GM13976 (cell line): ENCODE data around the gene TAF4.

ENCODE experiments used
- DNase-seq: peaks from one replicate; pipeline ENCODE4 v3.0.0; 2012; ENCODE audit warnings: low spot score
- in situ Hi-C: fragments of 300-500 bp; cut with MboI; formaldehyde crosslinking; loops from one replicate; pipeline ENCODE4 v1.12.0; 2022; ENCODE audit warnings: low sequenced_read_pairs, mixed read lengths, inconsistent platforms; ENCODE audit not compliant: unreplicated experiment
- TF ChIP-seq, protein P1 (sequence below): IDR thresholded peaks from 2 replicates; pipeline ENCODE4 v1.5.1; 2012; ENCODE audit warnings: borderline replicate concordance, mild to moderate bottlenecking; ENCODE audit not compliant: insufficient read depth; ENCODE audit errors: extremely low read depth, missing control alignments, control extremely low read depth

The TAF4 gene

DNA sequence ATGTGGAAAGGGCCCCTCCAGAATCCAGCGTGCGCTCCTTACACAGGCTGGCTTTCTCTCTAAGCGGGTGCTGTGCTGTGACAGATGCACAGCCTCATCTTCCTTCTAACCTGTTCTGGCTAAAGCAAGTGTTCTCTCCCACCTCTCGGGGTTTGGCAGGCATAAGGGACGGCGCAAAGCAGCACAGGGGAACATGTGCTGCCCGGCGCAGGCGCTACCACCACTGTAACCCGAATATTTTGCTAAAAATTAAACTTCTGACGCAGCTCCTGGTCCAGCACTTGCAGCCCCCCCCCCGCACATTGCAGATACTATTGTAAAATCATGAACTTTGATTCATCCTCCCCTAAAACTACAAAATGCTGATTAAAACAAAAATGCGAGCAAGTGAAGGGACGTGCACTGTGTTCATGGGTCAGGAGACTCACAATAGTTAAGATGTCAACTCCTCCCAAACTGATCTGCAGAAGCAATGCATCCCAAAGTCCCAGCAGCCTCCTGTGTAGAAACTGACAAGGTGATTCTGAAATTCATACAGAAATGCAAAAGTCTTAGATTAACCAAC, 43.0 kb downstream of the TAF4 start:
- no peak for DNase-seq
- in situ Hi-C loops, result no loop called here
- TF ChIP-seq, protein P1, sequence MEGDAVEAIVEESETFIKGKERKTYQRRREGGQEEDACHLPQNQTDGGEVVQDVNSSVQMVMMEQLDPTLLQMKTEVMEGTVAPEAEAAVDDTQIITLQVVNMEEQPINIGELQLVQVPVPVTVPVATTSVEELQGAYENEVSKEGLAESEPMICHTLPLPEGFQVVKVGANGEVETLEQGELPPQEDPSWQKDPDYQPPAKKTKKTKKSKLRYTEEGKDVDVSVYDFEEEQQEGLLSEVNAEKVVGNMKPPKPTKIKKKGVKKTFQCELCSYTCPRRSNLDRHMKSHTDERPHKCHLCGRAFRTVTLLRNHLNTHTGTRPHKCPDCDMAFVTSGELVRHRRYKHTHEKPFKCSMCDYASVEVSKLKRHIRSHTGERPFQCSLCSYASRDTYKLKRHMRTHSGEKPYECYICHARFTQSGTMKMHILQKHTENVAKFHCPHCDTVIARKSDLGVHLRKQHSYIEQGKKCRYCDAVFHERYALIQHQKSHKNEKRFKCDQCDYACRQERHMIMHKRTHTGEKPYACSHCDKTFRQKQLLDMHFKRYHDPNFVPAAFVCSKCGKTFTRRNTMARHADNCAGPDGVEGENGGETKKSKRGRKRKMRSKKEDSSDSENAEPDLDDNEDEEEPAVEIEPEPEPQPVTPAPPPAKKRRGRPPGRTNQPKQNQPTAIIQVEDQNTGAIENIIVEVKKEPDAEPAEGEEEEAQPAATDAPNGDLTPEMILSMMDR, result no peak

DNA sequence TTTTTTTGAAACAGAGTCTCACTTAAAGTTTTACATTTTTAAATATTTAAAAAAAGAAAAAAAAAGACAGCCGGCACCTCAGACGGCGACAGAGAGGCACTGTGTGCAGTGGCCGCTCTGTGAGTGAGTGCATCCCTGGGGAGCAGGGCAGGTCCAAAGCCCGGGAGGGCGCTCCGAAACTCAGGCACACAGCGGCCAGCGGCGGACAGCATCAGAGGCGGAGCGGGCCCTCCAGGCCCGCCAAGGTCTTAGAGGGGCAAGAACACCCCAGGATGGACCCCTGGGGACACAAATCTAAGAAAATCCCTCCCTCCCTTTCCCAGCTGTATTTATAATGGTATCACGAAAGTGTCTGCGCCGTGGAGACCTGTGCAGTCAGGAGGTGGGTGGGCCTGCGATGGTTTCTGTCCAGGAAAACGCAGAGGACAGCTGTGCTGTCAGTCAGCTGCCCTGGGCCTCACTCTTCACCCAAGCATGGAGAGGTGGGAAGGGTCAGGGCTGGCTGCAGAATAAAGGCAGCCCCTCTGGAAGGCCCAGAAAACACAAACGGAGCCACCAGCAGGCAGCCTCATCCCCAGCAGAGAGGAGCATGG, 43.8 kb downstream of the TAF4 start:
- DNase-seq, result no peak
- in situ Hi-C loops, result no loop called here
- TF ChIP-seq, protein P1, result no peak

DNA sequence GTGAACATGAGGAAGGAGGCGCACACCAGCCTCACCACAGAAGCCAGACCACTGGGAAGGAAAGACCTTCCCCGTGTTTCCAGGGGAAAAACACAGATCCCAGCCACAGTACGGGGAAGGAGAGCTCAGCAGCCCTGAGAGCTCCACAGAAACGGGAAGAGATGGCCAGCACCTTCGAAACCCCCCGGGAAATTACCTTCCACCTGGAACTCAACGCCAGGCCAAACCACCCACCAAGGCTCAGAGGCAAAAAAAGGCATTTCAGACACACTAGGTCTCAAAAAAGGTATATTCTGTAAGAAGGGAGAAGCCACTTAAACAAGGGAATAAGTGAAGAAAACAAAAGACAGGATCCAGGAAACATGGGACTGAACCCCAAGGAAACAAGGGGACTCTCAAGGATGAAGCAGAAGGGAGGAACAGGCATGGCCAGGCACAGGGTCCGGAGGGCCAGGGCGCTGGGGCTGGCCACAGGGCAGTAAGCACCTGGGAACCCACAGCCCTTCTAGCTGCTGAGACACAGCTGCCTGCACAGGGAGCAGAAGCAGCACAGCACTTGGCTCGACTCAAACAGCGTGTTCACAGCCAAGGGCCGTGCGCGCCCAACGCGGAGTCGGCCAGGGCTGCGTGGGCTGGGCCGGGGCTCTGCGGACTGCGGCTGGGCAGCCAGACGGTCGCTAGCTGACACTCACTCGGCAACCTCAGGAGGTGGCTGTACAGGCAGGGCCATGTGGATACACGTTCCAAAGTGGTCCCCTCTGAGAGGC, 44.6 kb downstream of the TAF4 start:
- TF ChIP-seq, protein P1, result no peak
- in situ Hi-C loops, result no loop called here
- no peak for DNase-seq

DNA sequence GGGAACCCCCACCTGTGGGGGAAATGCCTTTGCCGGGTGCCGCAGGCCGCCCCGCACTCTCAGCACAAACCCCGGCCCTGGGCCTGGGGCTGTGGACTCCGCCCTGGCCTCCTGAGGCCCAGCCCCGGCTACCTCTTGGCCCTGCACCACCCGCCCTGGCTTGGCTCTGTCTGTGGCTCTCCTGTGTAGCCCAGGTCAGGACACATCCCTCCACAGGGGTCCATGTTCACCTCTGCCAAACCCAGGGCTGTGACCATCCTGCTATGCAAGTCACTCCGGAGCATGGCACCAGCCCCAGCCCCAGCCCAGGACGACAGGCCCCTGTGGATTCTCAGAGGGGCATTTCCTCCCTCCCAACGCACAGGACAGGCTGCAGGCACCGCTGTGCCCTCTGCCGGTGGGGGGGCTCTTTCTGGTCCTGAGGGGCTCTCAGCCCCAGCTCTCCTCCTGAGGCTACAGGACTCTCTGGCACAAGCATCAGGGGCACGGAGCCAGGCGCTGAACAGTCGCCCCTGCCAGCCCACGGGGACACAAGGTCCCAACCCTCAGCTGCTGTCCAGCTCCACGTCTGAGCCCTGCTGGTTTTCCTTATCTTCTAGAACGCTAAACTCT, 45.7 kb downstream of the TAF4 start:
- DNase-seq, result no peak
- in situ Hi-C loops, result loop anchor here (10.0 kb wide), 1 partner anchor 125 kb away; the partner anchor contains the start of genes PSMA7 and SS18L1
- TF ChIP-seq, protein P1, result no peak

DNA sequence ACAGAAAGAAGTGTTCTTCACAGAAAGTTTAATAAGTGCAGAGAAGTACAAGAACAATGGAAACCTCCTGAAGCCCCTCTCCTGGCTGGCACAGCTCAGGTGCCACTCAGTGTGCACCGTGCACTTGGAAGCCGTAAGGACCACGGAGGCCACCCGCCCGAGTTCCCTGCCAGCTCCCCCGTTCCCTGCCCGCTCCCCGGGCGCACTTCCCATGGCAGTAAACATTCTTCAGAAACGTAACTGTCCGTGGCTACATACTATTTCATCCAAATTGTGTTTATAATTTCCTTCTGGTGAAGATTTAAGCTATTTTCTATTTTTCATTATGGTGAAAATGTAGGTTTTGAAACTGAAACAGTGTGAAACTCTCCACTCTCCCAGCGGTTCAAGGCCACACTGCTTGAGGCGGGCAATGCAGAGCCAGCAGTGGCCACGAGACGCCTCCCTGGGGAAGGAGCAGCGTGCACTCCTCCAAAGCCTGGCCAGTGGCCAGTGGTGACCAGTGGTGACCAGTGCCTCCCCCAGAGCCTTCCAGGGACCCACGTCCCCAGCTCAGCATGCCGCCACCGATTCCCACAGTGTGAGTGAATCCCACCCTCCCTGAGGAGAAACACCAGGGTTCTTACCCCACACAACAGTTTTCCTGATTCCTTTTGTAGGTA, 46.4 kb downstream of the TAF4 start:
- TF ChIP-seq, protein P1, result no peak
- in situ Hi-C loops, result loop anchor here (10.0 kb wide), 1 partner anchor 126 kb away; the partner anchor contains the start of genes PSMA7 and SS18L1
- no peak for DNase-seq
